DMS53 (cell line): Measurements from ENCODE around the gene SLX1A.
"Not testable (repeated sequence)": the region's sequence is repeated elsewhere in the genome, so short reads cannot be mapped to it uniquely, and the experiment has no call there.

Experiments
- DNase-seq: peaks from one replicate; lab custom pipeline; 2025; lab: John Stamatoyannopoulos, UW

SLX1A gene

DNA sequence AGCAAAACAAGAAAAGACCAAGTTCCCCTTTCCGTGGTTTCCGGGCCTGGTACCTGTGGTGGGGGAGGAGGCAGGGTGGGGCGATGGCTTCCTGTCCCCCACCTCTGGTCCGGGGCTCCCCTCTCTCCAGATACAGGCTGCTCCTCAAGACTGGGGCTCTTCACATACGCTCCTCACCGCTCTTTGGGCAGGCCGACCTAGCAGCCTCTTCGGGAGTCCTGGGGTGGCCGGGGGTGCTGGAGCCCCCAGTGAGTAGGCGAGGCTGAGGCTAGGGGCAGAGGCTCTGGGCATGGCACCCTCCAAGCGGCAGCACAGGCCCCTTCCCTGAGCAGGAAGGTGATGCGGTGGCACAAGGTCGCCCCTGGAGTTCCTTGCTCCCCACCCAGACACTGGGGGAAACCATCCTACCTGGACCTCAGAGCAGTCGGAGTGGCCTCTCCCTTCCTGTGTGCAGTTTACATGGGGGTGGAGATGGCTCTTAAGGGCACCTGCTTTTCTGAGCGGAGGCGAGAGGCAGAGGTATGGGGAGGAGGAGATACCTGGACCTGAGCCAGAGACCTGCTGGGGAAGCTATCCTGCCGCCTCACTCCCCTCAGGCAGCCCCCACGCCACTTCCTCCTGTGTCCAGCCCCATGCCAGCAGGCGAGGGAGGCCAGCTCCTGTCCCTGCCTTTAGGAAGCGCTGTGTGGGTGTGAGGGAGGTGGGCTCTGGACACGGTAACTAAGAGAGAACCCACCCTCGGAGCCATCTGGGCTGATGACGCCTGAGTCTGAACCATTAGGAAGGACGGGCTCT is 9.4 kb upstream of the SLX1A start:
- DNase-seq, result peak; percentile 90

DNA sequence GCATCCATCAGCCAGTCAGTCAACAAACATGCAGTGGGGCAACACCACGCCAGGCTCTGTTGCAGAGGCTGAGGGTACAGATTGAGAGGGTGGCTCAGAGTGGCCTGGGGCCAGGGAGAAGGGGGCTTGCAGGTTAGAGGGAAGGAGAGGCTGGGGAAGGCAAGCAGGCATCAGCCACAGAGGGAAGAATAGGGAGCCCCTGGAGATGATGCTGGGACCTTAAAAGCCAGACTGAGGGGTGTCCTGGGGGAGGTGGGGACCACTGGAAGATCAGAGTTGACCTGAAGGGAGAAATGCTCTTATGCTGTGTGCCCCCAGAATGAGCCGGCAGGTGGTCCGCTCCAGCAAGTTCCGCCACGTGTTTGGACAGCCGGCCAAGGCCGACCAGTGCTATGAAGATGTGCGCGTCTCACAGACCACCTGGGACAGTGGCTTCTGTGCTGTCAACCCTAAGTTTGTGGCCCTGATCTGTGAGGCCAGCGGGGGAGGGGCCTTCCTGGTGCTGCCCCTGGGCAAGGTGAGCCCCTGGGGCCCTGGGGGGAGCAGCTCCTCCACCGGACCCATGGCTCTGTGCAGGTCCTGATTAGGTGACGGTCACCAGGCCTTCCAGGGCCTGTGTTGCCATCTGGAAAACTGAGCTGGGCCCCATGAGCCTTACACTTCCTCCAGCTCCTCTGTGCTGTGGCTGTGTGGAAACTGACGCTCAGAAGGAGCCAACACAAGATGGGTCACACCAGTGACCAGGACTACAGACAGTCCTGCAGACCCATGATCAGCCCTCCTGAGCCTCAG is 8.6 kb upstream of the SLX1A start:
- no peak for DNase-seq

DNA sequence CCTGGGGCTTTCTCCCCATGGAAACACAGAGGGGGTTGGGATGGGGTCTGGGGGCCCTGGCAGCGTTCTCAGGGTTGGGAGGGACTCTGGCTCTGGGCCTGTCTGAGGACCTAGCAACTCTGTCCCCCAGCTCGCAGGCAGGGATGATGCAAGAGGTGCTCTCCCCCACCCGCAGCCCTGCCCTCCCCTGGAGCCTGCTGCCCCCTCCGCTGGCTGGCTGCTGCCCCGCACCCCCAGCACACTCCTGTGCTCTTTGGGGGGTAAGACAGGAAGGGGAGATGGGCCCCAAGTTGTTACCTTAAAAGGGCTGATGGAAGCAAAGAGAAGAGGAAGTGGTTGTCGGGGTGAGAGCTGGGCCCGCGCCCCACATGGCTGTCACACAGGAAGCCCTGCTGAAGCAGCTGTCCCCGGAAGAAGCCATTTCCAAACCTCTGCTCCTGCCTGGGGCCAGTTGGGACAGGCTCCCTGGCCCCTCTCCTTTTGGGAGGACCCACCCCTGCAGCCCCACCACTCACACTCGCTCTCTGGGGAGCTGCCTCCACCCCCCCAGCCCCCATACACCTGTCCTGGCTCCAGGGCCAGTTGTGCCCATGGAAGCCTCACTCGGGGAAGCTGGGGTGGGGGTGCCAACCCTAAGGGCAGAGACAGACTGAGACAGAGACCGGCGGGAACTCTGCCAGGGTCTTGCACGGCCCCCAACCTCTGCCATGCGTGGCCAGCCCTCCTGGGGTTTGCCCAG is 7.8 kb upstream of the SLX1A start:
- DNase-seq, result no peak

DNA sequence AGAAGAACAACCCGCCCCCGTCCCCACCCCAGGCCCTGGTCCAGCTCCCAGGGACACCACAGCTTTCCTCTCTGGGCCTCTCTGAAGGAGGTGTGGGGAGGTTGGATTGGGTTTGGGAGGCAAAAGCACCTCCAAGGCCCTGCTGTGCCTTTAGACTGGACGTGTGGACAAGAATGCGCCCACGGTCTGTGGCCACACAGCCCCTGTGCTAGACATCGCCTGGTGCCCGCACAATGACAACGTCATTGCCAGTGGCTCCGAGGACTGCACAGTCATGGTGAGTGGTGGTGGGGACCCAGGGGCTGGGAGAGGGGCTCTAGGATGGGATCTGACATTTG is 7.3 kb upstream of the SLX1A start:
- DNase-seq, result no peak

DNA sequence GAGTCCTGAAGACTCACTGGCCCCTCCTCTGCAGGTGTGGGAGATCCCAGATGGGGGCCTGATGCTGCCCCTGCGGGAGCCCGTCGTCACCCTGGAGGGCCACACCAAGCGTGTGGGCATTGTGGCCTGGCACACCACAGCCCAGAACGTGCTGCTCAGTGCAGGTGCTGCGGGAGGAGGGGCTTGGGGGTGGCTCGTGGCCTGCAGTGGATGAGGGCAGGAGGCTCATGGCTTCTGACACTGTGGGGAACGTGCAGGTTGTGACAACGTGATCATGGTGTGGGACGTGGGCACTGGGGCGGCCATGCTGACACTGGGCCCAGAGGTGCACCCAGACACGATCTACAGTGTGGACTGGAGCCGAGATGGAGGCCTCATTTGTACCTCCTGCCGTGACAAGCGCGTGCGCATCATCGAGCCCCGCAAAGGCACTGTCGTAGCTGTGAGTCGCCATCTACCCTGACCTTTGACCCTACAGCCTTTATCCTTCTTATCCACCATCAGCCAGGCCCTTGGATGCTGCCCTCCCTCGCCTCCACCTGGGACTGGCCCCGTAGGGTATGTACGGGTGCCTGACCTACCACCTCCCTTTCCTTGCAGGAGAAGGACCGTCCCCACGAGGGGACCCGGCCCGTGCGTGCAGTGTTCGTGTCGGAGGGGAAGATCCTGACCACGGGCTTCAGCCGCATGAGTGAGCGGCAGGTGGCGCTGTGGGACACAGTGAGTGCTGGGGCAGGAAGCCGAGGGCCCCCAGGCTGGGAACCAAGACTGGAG is 6.7 kb upstream of the SLX1A start:
- DNase-seq, result peak; percentile 77

DNA sequence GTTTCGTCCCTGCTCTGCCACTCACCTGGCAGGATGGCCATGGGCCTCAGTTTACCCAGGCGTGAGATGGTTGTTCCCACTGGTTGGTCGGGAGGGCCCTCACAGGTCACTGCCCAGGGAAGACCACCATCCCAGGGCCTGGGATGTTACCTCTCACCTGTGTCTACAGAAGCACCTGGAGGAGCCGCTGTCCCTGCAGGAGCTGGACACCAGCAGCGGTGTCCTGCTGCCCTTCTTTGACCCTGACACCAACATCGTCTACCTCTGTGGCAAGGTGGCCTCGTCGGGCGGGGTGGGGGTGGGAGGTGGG is 6.2 kb upstream of the SLX1A start:
- no peak for DNase-seq

DNA sequence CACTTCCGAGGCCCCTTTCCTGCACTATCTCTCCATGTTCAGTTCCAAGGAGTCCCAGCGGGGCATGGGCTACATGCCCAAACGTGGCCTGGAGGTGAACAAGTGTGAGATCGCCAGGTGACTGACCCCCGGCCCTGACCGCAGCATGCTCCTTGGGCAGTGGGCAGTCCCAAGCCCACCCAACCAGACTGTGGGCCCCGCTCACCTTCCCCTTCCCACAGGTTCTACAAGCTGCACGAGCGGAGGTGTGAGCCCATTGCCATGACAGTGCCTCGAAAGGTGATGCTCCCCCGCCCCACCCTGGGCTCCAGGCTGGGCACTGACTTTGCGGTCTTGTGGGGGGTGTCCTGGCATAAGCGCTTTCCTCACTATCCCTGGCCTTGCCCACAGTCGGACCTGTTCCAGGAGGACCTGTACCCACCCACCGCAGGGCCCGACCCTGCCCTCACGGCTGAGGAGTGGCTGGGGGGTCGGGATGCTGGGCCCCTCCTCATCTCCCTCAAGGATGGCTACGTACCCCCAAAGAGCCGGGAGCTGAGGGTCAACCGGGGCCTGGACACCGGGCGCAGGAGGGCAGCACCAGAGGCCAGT is 5.6 kb upstream of the SLX1A start:
- DNase-seq, result no peak

DNA sequence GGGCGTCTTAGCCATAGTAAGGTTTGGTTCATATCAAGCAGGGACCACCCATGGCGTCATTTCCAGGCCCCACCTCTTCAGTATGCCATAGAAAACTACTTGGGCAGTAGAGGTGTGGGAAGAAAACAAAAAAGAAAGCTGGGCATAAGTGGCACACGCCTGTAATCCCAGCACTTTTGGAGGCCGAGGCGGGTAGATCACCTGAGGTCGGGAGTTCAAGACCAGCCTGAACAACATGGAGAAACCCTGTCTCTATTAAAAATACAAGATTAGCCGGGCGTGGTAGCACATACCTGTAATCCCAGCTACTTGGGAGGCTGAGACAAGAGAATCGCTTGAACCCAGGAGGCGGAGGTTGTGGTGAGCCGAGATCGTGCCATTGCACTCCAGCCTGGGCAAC is 2.5 kb upstream of the SLX1A start:
- not testable (repeated sequence) for DNase-seq

DNA sequence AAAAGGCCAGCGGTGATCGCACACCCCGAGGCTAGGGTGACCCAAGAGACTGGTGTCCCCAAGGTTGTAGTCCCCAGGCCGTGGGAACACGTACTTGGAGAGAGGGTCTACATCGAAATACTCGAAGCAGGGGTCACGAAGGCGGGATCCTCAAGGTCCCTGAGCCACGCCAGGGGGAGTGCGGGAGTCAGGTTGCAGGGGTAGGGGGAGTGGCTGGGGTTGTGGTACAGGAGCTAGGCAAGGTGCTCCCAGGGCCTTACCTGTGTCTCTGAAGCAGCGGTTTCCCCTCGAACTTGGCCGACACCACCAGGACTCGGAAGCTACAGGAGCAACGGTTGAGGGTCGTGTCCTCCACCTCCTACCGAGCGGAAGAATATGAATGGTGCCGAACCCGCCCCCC is 577 bp upstream of the SLX1A start:
- not testable (repeated sequence) for DNase-seq

DNA sequence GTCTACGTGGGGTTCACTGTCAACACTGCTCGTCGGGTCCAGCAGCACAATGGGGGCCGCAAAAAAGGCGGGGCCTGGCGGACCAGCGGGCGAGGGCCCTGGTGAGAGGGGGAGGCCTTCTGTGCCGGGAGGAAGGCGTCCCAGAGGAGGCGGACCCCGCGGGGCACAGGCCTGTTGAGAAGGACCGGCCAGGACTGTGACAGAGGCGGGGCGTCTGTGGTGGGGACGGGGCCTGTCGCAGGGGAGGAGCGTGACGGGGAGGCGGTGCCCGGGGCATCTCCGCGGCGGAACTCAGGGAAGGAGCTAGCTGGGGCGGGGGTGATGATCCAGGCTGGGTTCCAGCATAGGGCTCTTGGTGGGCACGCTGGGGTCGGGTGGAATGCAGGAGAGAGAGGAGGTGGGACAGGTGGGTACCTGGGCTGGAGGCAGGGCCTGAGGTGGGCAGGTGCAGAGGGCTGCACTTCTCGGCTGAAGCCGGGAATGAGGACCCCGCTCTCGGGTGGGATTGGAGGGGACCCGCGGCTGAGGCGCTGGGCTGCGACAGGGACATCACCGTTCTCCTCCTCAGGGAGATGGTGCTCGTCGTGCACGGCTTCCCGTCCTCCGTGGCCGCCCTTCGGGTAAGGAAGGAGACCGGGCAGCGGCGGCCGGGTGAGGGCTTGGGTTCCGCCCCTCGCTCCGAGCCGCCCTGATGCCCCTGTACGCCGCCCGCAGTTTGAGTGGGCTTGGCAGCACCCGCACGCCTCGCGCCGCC is 674 bp downstream of the SLX1A start:
- DNase-seq, result not testable (repeated sequence)

DNA sequence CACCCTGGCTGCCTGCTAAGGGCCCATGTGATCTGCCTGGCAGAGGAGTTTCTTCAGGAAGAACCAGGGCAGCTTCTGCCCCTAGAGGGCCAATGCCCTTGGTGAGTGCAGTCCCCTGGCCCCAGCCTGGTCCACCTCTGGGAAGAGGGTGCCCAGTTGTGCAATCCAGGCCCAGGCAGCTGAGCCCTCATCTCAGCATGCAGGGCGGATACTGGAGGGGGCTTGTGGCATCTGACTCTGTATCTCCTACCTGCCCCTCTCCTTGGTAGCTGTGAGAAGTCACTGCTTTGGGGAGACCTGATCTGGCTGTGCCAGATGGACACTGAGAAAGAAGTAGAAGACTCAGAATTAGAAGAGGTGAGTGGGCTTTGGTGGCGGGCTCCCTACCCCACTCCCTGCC is 3.3 kb downstream of the SLX1A start:
- not testable (repeated sequence) for DNase-seq

DNA sequence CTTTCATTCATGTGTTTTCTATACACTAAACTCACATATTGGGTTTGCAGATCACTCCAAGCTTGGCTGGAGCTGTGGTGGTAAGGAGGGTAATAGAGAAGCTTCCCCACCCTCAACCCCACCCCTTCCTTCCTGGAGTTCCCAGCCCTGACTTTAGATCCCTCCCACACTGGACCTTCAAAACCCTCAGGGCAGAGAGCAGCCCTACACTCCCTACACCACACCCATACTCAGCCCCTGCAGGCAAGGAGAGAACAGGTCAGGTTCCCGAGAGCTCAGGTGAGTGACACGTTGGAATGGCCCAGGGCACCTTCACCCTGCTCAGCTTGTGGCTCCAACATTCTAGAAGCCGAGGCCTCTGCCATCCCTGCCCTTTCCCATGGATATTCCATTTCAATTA is 5.4 kb downstream of the SLX1A start, which contains the start of gene SULT1A3:
Gene SULT1A3, plus strand, starts transcription at position 207 of the 400 bp plus-strand sequence. CDS start 1,474 bp downstream, outside the sequence.
- not testable (repeated sequence) for DNase-seq

DNA sequence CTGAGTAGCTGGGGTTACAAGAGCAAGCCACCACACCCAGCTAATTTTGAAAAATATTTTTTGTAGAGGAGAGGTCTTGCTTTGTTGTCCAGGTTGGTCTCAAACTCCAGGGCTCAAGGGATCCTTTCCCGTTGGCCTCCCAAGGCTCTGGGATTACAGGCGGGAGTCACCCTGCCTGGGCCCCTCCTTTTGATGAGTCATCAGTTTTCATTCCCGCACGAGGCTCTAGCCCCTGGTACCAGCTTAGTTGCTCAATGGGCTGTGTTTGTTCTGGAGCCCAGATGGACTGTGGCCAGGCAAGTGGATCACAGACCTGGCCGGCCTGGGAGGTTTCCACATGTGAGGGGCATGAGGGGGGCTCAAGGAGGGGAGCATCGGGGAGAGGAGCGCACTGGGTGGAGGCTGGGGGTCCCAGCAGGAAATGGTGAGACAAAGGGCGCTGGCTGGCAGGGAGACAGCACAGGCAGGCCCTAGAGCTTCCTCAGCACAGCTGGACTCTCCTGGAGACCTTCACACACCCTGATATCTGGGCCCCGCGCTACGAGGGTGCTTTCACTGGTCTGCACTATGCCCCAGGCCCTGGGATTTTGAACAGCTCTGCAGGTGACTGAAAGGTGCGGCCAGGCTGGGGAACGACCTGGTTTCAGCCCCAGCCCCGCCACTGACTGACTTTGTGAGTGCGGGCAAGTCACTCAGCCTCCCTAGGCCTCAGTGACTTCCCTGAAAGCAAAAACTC is 6.1 kb downstream of the SLX1A start:
- DNase-seq, result not testable (repeated sequence)

DNA sequence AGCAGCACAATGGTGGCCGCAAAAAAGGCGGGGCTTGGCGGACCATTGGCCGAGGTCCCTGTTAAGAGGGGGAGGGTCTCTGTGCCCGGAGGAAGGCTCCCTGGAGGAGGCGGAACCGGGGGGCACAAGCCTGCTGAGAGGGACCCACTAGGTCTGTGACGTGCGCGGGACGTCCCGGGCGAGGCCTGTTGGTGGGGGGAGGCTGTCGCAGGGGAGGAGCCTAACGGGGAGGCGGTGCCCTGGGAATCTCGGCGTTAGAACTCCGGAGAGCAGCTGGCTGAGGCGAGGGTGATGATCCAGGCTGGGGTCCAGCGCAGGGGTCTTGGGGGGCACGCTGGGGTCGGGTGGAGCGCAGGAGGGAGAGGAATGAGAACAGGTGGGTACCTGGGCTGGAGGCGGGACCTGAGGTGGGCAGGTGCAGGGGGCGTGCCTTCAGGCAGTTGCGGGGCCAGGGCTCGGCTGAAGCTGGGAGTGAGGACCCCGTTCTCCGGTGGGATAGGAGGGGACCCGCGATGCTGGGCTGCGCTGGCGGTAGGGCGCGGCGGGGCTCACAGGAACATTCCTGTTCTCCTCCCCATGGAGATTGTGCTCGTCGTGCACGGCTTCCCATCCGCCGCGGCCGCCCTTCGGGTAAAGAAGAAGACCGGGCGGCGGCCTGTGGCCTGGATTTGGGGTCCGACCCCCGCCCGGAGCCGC is 12.0 kb downstream of the SLX1A start:
- not testable (repeated sequence) for DNase-seq

DNA sequence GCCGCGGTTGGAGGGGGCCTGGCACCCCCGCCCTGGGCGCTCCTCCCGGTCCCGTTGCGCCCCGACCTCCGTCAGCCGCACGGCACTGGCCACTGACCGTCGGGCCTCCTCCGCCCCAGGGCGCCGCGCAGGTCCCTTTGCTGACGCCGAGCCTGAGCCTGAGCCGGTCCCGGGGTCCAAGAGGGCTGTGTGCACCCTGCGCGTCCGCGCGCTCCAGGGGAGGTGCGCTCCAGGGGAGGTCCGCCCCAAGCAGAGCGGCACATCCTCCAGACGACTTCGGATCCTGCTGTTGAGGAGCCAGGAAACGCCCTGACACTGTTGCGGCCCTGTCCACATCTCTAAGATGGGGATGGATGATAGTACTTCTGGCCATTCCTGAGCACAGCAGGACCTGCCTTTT is 12.6 kb downstream of the SLX1A start:
- not testable (repeated sequence) for DNase-seq

DNA sequence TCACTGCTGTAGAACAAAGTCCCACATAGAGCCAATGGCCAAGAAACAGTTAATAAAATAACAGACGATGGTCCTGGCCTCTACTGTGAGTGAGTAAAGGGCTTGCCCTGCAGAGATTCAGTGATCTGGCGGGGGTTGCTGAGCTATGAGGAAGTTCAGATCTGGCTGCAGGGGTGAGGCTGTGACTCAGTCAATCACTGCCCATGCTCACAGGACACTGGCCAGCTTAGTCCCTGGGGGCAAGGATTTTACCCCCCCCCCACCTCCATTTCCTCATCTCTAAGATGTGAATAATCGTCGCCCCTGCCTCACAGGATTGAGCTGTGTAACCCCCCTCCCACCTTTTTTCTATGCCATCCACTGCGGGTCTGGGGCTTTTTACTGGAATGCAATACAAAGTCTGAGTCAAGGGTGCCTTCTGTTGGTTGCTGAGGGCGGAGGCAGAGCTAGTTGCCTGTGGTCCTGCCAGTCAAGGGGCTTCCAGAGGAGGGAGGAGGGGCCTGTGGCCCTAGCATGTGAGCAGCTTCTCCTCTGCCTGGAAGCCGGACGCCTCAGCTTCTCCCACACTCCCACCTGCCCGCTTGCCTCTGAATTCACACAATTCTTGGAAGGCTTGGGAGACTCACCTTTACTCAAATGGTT is 13.5 kb downstream of the SLX1A start:
- not testable (repeated sequence) for DNase-seq

DNA sequence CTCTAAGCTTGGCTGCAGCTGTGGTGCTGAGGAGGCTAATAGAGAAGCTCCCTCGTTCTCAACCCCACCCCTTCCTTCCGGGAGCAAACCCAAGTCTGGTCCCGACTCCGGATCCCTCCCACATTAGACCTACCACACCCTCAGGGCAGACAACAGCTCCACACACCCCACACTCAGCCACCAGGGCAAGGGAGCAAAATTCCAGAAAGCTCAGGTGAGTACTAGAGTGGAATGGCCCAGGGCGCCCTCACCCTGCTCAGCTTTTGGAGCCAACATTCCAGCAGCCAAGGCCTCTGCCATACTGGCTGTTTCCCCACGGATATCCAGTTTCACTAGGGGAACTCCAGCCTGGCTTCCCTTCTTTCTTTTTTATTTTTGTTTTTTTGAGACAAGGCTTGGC is 15.4 kb downstream of the SLX1A start:
- not testable (repeated sequence) for DNase-seq

DNA sequence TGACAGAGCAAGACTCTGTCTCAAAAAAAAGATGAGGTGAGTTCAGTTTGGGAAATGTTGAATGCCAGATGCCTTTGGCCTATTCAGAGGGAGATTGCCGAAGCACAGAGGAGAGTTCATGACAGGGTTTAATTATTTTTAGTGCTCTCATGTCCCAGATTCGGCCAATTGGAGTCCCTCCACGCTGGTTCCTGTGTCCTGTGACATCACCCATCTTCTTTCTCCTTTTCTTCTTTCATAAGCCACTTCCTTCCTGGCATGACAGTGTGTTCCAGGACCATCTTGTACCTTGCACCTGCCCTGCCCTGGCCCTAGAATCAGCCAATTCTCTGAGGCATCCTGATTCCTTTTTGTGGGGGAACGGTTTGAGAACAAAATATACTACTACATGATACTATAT is 17.7 kb downstream of the SLX1A start:
- DNase-seq, result not testable (repeated sequence)

DNA sequence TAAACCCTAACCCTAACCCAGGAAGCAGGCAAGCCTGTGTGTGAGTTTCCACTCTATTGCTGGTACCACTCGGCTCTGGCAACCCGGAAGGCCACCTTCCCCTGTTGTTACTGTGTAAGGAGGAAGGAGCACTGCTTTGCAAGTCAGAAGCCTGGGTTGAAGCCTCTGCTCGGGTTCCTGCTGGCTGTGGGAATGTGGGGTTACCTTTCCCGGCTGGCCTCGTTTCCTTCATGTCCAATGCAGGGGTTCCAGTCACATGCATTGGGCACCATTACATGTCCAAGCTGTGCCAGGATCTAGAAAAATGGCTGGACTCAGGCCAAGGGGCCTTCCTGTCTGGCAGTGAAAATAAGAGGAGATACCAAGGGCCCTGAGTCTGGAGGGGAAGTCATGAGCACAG is 23.4 kb downstream of the SLX1A start:
- DNase-seq, result not testable (repeated sequence)
